ENCODE data around the gene RASIP1. TPM values are rescaled to one million over a fixed set of nuclear protein-coding genes. Genes with fewer than 3 reads are reported as not detected.

The RASIP1 gene
- total RNA-seq, 1 donor from 2014 or later, result 0.07 TPM

DNA sequence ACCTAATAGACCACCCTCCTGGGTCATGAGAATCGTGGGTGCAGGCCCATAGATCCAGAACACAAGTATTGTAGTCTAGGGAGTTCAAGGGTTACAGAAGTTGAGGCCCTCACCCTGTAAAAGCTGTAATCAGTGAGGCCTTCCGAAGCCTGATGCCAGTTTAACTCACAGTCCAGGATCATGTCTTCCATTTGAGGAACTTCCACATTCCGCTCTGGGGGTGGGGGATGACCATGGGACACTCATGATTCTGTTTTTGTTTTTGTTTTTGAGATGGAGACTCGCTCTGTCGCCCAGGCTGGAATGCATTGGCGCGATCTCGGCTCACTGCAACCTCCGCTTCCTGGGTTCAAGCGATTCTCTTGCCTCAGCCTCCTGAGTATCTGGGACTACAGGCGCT, 1.7 kb upstream of the RASIP1 start:
- no peak for DNase-seq
- Mint-ChIP-seq H3K27me3 (peaks cover 22% of the 10 kb centered on the region), H3K4me3 (no peak overlapping the region), H3K9me3 (peaks cover 2% of the 10 kb centered on the region), H3K27ac (no peak overlapping the region), H3K36me3 (ENCODE audit: low read depth) (no peaks in the 10 kb centered on the region), H3K4me1 (peaks cover 20% of the 10 kb centered on the region)
- TF ChIP-seq, protein P1, sequence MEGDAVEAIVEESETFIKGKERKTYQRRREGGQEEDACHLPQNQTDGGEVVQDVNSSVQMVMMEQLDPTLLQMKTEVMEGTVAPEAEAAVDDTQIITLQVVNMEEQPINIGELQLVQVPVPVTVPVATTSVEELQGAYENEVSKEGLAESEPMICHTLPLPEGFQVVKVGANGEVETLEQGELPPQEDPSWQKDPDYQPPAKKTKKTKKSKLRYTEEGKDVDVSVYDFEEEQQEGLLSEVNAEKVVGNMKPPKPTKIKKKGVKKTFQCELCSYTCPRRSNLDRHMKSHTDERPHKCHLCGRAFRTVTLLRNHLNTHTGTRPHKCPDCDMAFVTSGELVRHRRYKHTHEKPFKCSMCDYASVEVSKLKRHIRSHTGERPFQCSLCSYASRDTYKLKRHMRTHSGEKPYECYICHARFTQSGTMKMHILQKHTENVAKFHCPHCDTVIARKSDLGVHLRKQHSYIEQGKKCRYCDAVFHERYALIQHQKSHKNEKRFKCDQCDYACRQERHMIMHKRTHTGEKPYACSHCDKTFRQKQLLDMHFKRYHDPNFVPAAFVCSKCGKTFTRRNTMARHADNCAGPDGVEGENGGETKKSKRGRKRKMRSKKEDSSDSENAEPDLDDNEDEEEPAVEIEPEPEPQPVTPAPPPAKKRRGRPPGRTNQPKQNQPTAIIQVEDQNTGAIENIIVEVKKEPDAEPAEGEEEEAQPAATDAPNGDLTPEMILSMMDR (IDR thresholded peaks at IDR 0.05), result no peak
- ChIA-PET POLR2A (no interaction called here), CTCF (no interaction called here)
- no peak for ATAC-seq (ENCODE audit: low read depth)
- intact Hi-C loops (cut with micrococcal nuclease), result no loop called here

DNA sequence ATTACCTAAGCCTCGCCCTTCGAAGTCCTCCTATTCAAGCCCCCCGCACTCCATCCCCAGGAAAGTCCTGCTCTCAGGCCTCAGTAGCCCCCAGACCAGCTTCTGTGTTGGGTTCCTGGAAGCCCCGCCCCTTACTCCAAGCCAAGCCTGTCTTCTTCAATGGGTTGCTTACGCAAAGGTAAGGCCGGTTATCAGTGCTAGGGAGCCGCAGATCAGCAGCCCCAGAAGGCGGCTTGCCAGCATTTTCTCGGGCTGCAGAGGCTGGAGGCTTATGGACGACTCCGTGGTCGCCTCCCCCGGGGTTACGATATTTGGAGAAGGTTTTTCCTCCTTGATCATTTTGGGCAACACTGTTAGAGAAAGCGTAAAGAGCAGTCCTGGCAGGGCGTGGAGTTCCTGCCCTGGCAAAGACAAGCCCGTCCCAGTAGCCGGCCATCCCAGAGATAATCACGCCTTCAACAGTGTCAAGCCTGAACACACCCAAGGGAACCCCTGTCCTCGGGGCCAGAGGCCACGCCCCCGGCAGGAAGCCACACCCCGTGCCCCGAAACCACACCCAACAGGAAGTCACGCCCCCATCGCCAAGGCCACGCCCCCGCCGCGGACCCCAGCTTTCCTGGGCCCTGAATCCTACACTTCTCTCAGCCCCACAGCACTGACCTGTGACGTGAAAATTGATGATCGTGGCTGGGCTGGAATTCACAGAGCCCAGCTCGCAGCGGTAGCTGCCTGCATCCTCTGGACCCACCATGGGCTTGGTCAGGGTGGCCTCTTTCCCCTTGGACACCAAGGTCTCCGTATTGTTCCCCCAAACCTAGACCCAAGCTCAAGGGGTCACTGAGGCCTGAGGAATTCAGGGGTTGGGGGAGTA, 954 bp upstream of the RASIP1 start:
- ChIA-PET POLR2A (interaction anchor here (0.5 kb wide), 1 partner anchor 10 kb away, joined by 3 read pairs; no protein-coding TSS in a partner anchor), CTCF (no interaction called here)
- intact Hi-C loops (cut with micrococcal nuclease), result no loop called here
- Mint-ChIP-seq H3K9me3 (peaks cover 2% of the 10 kb centered on the region), H3K27me3 (peaks cover 21% of the 10 kb centered on the region), H3K27ac (no peak overlapping the region), H3K4me1 (peaks cover 20% of the 10 kb centered on the region), H3K36me3 (ENCODE audit: low read depth) (no peaks in the 10 kb centered on the region), H3K4me3 (no peak overlapping the region)
- TF ChIP-seq, protein P1 (IDR thresholded peaks at IDR 0.05), result no peak
- no peak for DNase-seq
- no peak for ATAC-seq (ENCODE audit: low read depth)

DNA sequence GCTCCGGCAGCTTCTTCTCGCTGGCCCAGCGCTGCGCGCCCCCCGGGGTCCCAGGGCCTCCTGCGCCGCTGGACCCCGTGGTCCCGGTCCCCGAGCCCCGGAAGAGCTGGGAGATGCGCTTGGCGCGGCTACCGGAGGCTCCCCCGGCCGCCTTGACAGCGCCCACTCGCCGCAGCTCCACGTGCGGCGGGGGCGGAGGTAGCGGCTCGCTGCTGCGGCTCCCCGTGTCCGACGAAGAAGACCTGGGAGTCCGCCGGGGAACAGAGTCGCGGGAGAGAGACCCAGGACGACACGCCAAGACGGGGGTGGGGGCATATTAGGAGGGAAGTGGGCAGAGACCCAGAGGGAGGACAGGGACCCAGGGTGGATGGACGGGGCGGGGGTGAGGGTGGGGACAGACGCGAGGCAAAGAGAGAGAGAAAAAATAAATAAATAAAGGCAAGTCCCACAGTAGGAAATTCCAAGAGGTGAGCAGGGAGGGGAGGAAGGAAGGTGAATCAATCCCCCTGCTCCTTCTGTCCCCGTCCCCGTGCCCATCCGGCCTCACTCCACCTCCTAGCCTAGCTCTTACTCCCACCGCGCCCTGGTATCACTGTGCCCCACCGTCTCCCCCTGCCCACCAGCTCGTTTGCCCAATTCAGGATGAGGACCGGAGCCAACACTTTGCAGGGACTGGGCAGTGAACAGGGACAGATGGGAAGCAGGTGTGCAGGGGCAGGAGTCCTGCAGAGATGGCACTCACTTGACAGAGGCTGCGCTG, 826 bp downstream of the RASIP1 start:
- peak overlapping the region; percentile 44 for H3K4me3 Mint-ChIP-seq
- H3K27ac Mint-ChIP-seq, result no peak overlapping the region
- intact Hi-C loops (cut with micrococcal nuclease), result loop anchor here (1.0 to 2.0 kb wide), 3 partner anchors 64 to 101 kb away; partner anchors contain the start of gene CA11
- peaks cover 12% of the 10 kb centered on the region for H3K27me3 Mint-ChIP-seq
- ChIA-PET POLR2A (interaction anchor here (0.5 to 2.1 kb wide), 8 partner anchors 15 to 710 kb away, joined by 3 to 8 read pairs (median 4); partner anchors contain the start of genes DBP, RPL18 and SPHK2), CTCF (interaction anchor here (0.8 to 1.4 kb wide), 4 partner anchors 8 to 94 kb away, joined by 3 to 13 read pairs (median 4); partner anchors contain the start of gene CA11)
- TF ChIP-seq, protein P1 (IDR thresholded peaks at IDR 0.05), result no peak
- H3K9me3 Mint-ChIP-seq, result no peaks in the 10 kb centered on the region
- ATAC-seq (ENCODE audit: low read depth) (no peak), DNase-seq (no peak)
- H3K36me3 Mint-ChIP-seq (ENCODE audit: low read depth), result no peaks in the 10 kb centered on the region
- peaks cover 20% of the 10 kb centered on the region for H3K4me1 Mint-ChIP-seq

DNA sequence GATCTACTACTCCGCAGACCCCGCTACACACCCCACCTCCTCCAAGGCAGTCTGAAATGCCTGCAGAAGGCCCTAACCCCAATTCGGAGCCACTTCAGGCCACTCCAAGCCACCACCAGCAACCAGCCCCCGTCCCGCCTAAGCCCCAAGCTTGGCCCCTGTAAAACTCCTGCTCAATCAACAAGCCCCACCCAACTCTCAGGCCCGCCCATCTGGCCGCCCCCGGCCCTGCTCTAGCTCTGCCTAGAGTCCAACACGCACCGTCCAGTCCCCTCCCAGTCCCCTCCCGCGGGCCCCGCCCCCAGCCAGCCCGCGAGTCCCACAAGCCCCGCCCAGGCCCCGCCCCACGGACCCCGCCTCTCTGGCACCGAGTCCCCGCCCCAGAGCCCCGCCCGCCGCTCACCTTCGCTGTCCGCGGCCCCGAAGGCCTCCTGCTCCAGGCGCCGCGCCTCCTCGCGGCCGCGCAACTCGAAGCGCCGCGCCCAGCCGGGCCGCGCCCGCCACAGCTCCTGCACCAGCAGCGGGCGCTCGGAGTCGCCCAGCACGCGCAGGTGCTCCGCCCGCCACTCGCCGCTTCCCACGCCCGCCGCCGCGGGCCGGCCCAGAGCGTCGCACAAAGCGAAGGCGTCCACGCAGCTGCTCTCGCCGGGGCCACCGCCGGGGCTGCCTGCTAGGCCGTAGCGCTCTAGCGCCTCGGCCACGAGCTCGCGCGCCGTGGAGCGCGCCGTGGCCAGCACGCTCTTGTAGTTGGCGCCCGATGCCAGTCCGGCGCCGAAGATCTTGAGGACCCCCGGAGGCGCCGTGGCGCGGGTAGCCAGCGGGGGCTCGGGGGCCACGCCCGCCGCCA, 1.6 kb downstream of the RASIP1 start:
- peaks cover 8% of the 10 kb centered on the region for H3K27me3 Mint-ChIP-seq
- H3K36me3 Mint-ChIP-seq (ENCODE audit: low read depth), result no peaks in the 10 kb centered on the region
- H3K9me3 Mint-ChIP-seq, result no peaks in the 10 kb centered on the region
- ChIA-PET POLR2A (interaction anchor here (0.5 to 2.1 kb wide), 8 partner anchors 14 to 120 kb away, joined by 3 to 8 read pairs (median 4); partner anchors contain the start of genes DBP, RPL18 and SPHK2), CTCF (interaction anchor here (0.8 to 1.4 kb wide), 4 partner anchors 9 to 93 kb away, joined by 3 to 13 read pairs (median 4); partner anchors contain the start of gene CA11)
- TF ChIP-seq, protein P1 (IDR thresholded peaks at IDR 0.05), result no peak
- peak overlapping the region; percentile 66 for H3K4me3 Mint-ChIP-seq
- intact Hi-C loops (cut with micrococcal nuclease), result loop anchor here (1.0 to 2.0 kb wide), 5 partner anchors 18 to 100 kb away; partner anchors contain the start of gene CA11
- peak; percentile 94 for ATAC-seq (ENCODE audit: low read depth)
- H3K4me1 Mint-ChIP-seq, result peaks cover 20% of the 10 kb centered on the region
- peak overlapping the region; percentile 70 for H3K27ac Mint-ChIP-seq
- peak; percentile 86 for DNase-seq

All from activated B cell treated with CpG ODN at 0.5 μM for 24 hours (primary cell).